SU-DHL-6 (cell line): ENCODE data around the gene AQP1.

Source experiments
- EZH2phosphoT487 ChIP-seq: fragments of 200-600 bp; sonication (generic), shearing (Covaris generic); conservative IDR thresholded peaks from 2 replicates; pipeline ENCODE4 v1.6.1; 2018; ENCODE audit warnings: mild to moderate bottlenecking, antibody characterized with exemption, low read length, moderate library complexity, mixed read lengths
- TF ChIP-seq, protein P1 (sequence below): fragments of 200-600 bp; sonication (generic); IDR thresholded peaks from one replicate; pipeline ENCODE4 v1.5.1; 2017; ENCODE audit warnings: antibody characterized with exemption, mild to moderate bottlenecking, low read length, moderate library complexity; ENCODE audit not compliant: insufficient read depth, poor library complexity, severe bottlenecking

DNA sequence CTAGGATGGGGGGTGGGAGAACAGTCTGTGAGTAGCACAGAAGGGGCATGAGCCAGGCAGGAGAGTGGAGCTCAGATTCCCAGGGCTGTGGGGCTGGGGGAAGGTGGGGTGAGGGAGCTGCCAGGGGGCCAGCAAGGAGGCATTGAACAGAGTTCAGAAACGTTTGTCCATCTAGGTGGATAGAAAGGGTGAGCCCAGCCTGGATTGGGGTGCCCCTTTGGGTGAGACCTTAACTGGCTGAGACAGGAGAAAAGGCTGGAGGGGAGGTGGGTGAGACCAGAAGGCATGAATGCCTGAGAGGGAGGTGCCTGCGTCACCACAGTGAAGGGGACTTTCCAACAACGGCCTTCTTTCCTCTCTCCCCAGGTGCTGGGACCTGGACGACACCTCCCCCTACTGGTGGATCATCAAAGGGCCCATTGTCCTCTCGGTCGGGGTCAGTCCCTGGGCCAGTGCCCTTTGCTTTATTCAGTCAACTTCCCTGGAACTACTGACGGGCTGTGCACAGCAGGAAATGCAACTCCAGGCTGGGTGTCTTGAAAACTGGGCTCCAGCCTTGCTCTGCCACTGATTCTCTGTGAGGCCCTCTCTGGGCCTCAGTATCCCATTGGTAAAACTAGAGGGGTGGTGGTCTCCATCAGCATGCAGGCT is 63.1 kb downstream of the AQP1 start:
- TF ChIP-seq, protein P1, sequence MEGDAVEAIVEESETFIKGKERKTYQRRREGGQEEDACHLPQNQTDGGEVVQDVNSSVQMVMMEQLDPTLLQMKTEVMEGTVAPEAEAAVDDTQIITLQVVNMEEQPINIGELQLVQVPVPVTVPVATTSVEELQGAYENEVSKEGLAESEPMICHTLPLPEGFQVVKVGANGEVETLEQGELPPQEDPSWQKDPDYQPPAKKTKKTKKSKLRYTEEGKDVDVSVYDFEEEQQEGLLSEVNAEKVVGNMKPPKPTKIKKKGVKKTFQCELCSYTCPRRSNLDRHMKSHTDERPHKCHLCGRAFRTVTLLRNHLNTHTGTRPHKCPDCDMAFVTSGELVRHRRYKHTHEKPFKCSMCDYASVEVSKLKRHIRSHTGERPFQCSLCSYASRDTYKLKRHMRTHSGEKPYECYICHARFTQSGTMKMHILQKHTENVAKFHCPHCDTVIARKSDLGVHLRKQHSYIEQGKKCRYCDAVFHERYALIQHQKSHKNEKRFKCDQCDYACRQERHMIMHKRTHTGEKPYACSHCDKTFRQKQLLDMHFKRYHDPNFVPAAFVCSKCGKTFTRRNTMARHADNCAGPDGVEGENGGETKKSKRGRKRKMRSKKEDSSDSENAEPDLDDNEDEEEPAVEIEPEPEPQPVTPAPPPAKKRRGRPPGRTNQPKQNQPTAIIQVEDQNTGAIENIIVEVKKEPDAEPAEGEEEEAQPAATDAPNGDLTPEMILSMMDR: peak; percentile 87
- TF ChIP-seq EZH2phosphoT487: no peak
